SU-DHL-6 (cell line): ENCODE measurements around the gene SNX1.

Source experiments
- EZH2phosphoT487 ChIP-seq: fragments of 200-600 bp; sonication (generic), shearing (Covaris generic); conservative IDR thresholded peaks from 2 replicates; pipeline ENCODE4 v1.6.1; 2018; ENCODE audit warnings: mild to moderate bottlenecking, antibody characterized with exemption, low read length, moderate library complexity, mixed read lengths
- TF ChIP-seq, protein P1 (sequence below): fragments of 200-600 bp; sonication (generic); IDR thresholded peaks from one replicate; pipeline ENCODE4 v1.5.1; 2017; ENCODE audit warnings: antibody characterized with exemption, mild to moderate bottlenecking, low read length, moderate library complexity; ENCODE audit not compliant: insufficient read depth, poor library complexity, severe bottlenecking

DNA sequence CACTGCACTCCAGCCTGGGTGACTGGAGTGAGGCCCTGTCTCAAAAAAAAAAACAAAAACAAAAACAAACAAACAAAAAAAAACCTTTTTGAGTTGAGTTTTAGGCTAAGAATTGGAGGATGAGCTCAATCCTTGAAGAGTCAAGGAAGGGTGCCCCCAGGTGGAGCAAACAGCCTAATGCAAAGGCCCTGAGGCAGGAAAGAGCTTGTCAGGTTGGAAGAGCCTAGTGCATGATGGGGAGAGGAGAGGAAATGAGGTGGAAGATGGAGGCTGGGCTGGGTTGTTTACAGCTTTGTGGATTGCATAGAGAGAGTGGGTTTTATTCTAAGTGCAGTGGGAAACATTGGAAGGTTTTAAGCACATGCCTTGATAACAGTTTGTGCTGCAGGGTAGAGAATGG is 53.6 kb downstream of the SNX1 start:
- TF ChIP-seq, protein P1, sequence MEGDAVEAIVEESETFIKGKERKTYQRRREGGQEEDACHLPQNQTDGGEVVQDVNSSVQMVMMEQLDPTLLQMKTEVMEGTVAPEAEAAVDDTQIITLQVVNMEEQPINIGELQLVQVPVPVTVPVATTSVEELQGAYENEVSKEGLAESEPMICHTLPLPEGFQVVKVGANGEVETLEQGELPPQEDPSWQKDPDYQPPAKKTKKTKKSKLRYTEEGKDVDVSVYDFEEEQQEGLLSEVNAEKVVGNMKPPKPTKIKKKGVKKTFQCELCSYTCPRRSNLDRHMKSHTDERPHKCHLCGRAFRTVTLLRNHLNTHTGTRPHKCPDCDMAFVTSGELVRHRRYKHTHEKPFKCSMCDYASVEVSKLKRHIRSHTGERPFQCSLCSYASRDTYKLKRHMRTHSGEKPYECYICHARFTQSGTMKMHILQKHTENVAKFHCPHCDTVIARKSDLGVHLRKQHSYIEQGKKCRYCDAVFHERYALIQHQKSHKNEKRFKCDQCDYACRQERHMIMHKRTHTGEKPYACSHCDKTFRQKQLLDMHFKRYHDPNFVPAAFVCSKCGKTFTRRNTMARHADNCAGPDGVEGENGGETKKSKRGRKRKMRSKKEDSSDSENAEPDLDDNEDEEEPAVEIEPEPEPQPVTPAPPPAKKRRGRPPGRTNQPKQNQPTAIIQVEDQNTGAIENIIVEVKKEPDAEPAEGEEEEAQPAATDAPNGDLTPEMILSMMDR: peak; percentile 19
- TF ChIP-seq EZH2phosphoT487: no peak
